ENCODE measurements around the gene NCAPH2.
A peak's percentile ranks its signal among the peaks of the same experiment; 100 is the strongest.
"Not testable (repeated sequence)": the region's sequence is repeated elsewhere in the genome, so short reads cannot be mapped to it uniquely, and the experiment has no call there.

NCAPH2 gene

DNA sequence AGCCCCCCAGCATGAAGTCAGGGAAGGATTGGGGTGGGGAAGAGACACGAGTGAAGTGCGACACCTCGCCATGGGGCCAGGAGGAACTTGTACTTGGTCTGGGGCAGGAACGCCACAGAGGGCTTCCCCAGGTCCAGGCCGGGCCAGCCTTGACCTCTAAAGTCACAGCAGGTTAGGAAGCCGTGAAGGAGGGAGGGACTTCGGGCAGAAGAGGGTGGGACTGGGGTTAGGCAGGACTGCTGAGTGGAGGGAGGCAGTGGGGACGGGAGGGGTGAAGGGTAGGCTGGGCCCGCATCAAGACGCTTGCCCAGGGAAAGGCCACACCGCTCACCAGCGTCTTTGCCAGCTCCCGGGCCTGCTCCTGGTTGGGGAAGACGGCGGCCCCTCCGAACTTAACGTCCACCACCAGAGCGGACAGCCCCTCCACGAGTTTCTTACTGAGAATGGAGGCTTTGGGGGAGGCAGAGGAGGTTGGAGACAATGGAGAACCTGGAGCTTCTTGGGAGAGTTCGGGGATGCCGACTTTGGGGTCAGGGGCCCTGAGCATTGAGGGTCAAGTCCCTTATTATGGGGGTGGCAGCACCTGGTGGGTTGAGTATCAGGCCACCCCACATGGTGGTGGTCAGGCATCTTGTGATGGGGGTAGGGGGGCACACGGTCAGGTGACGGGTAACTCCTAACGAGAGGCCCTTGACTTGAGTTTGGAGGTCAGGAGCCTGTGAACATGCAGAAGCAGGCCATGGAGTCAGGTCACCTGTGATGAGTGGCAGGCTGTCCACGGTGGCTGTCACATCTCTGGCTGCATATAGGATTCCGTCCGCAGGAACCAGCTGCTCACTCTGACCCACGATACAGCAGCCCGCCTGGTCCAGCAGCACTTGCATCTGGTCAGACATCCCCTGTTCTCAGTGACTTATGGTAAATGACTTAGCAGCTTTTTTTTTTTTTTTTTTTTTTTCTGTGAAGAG lies 19.1 kb downstream of the NCAPH2 start:
- peak overlapping the region; percentile 95 to 100 for H3K4me3 Mint-ChIP-seq
- no peaks in the 10 kb centered on the region for H3K9me3 Mint-ChIP-seq
- H3K27ac Mint-ChIP-seq = peak overlapping the region; percentile 89 to 95
- H3K27me3 Mint-ChIP-seq = no peaks in the 10 kb centered on the region
- peak; percentile 10 for ATAC-seq
- DNase-seq = peak; percentile 61 to 72
- peaks cover 56% of the 10 kb centered on the region for H3K4me1 Mint-ChIP-seq

- peak overlapping the region; percentile 95 to 100 for H3K4me3 Mint-ChIP-seq
- ATAC-seq = no peak
- no peaks in the 10 kb centered on the region for H3K9me3 Mint-ChIP-seq
- DNase-seq = peak in 1 of 2 donors; percentile 18
- peak overlapping the region; percentile 72 to 82 for H3K27ac Mint-ChIP-seq
- peaks cover 6% of the 10 kb centered on the region for H3K27me3 Mint-ChIP-seq
- H3K4me1 Mint-ChIP-seq = peaks cover 59% of the 10 kb centered on the region
These were observed 20.1 kb downstream of the NCAPH2 start for GRCh38 chr22:50527921-50528681.

DNA sequence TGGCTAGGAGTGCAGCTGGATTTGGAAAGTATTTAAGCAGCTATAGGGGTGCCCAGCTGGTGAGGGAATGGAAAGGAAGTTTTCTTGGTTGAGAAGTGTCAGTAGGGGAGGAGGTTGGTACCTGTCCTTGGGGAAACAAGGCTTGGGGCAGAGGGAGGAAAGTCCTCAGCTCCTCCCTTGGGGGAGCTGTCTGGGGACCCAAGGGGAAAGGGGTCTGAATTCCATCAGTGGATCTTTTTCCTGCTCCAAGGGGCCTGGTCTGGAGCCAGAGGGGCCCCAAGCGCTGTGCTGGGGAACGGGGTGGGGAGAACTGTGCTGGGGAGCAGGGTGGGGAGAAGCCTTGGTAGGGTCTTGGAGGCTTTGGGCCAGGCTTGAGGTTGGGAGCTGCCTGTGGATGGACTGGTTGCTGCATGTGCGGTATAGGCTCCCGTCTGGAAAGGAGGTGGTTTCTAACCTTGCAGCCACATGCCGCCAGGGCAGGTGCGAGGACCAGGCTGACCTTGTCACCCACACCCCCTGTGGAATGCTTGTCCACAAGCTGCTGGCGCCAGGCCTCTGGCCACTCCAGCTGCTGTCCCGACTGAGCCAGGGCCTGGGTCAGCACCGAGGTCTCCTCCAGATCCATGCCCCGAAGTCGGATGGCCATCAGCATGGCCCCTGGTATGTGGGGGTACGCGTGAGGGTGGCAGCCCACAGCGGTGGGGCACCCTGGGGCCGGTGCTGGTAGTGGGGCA lies 20.8 kb downstream of the NCAPH2 start:
- H3K27me3 Mint-ChIP-seq = peaks cover 10% of the 10 kb centered on the region
- H3K4me3 Mint-ChIP-seq = peak overlapping the region; percentile 95 to 100
- H3K27ac Mint-ChIP-seq = peak overlapping the region; percentile 72 to 82
- peaks cover 59% of the 10 kb centered on the region for H3K4me1 Mint-ChIP-seq
- no peak for ATAC-seq
- no peaks in the 10 kb centered on the region for H3K9me3 Mint-ChIP-seq
- DNase-seq = no peak

- peak overlapping the region; percentile 52 to 67 for H3K27ac Mint-ChIP-seq
- peaks cover 59% of the 10 kb centered on the region for H3K4me1 Mint-ChIP-seq
- peak overlapping the region; percentile 95 to 100 for H3K4me3 Mint-ChIP-seq
- no peaks in the 10 kb centered on the region for H3K9me3 Mint-ChIP-seq
- ATAC-seq (no peak), DNase-seq (no peak)
- H3K27me3 Mint-ChIP-seq = peaks cover 10% of the 10 kb centered on the region
These were observed 21.4 kb downstream of the NCAPH2 start for GRCh38 chr22:50529416-50529896.

DNA sequence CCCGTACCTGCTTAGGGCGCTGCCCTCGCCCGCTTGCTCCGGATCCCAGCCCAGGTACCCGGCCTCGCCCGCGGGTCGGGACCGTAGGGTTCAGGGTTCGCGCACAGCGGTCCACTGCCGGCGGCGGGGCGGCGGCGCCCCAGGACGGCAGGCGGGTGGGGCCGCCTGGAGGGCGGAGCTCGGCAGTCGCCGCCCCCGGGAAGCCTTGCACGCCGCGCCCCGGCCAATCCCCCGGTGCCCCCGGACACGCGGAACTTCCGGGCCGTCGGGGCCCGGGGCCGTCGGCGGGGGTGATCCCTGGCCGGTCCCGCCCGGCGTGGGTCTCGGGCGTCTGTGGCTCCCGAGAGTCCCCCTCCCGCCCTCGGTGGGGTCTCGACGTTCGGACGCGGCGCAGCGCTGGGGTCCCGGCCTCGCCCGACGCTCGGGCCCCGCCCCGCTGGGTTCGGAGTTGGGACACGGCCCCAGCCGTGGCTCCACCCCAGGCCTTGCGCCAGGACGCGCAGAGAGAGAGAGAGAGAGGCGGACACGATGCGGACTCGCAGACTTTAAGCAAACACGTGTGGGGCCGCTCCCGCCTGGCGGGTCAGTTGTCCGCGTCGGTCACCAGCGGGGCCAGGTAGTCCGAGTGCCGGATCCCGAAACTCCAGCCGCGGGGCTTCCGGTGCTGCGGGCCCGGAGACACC lies 22.0 kb downstream of the NCAPH2 start, which contains the start of gene TYMP:
Gene TYMP, minus strand, starts transcription at position 116 of the 683 bp plus-strand sequence. CDS start 303 bp downstream, outside the sequence.
- ATAC-seq = peak; percentile 27
- DNase-seq = peak; percentile 81 to 83
- Mint-ChIP-seq H3K9me3 (no peaks in the 10 kb centered on the region), H3K27me3 (peaks cover 10% of the 10 kb centered on the region), H3K4me1 (peaks cover 58% of the 10 kb centered on the region), H3K4me3 (peak within 1 kb of the TSS; percentile 95 to 100), H3K27ac (peak within 1 kb of the TSS; percentile 99 to 100)

GRCh38 chr22:50530580-50530876 lies 22.5 kb downstream of the NCAPH2 start:
- Mint-ChIP-seq H3K4me1 (peaks cover 57% of the 10 kb centered on the region), H3K9me3 (no peaks in the 10 kb centered on the region), H3K27ac (peak overlapping the region; percentile 99 to 100), H3K4me3 (peak overlapping the region; percentile 90 to 100), H3K27me3 (peaks cover 10% of the 10 kb centered on the region)
- ATAC-seq (no peak), DNase-seq (no peak)

DNA sequence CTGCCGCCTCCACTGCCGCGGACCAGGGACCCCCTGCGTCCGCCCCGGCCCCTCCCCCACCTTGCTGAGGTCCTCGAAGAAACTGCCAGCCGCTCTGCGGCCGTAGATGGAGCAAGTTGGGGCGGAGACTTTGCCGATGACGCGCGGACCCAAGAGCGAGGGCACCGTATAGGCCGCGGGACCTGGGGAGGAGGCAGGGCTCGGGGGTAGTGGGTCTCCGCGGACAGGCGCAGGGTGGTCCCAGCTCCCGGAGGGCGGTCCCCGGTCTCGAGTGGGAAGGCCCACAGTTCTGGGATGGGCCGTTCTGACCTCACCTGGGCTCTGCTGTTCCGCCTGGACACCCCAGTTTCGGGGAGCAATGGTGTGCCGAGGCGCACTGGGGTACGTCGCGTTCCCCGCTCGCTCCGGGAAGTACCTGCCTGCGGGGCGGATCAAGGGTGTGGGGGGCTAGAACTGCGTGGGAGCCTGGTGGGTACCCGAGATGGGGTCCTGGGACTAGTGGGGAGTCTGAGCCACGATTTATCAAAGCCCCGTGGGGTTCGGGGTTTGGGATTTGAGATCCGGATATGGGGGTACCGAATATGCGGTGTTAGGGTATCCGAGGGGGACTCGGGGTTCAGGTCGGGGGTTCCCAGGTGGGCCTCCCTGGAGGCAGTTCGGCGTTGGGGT lies 23.0 kb downstream of the NCAPH2 start:
- Mint-ChIP-seq H3K27ac (peak overlapping the region; percentile 99 to 100), H3K9me3 (no peaks in the 10 kb centered on the region), H3K27me3 (peaks cover 10% of the 10 kb centered on the region), H3K4me3 (peak overlapping the region; percentile 90 to 100), H3K4me1 (peaks cover 57% of the 10 kb centered on the region)
- ATAC-seq (peak; percentile 55), DNase-seq (peak; percentile 85 to 90)

DNA sequence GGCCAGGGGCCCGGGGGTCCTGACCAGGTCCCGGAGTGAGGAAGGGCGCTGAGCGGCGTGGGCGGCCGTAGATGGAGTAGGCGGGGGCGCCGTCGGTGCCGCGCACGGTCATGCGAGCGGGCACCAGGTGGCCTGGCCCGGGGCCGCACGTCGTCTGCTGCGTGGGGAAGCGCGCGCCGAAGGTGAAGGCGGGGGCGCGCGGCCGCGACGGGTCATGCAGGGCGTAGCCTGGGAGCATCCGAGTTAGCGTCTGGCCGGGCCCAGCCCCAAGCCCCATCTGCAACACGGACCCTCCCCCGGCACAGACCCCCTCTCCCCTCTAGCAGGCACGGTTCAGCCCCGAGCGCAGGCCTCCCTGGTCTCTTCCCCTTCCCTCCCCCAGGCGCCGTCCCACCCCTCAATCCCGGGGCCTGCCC lies 23.5 kb downstream of the NCAPH2 start:
- H3K9me3 Mint-ChIP-seq = no peaks in the 10 kb centered on the region
- peak overlapping the region; percentile 90 to 100 for H3K4me3 Mint-ChIP-seq
- H3K4me1 Mint-ChIP-seq = peaks cover 55% of the 10 kb centered on the region
- peaks cover 10% of the 10 kb centered on the region for H3K27me3 Mint-ChIP-seq
- H3K27ac Mint-ChIP-seq = peak overlapping the region; percentile 99 to 100
- ATAC-seq (peak; percentile 69), DNase-seq (peak; percentile 78 to 88)

- H3K9me3 Mint-ChIP-seq = no peaks in the 10 kb centered on the region
- DNase-seq = peak in 1 of 2 donors; percentile 38
- H3K4me1 Mint-ChIP-seq = peaks cover 55% of the 10 kb centered on the region
- no peak for ATAC-seq
- peak overlapping the region; percentile 99 to 100 for H3K27ac Mint-ChIP-seq
- H3K4me3 Mint-ChIP-seq = peak overlapping the region; percentile 90 to 100
- H3K27me3 Mint-ChIP-seq = peaks cover 10% of the 10 kb centered on the region
These were observed 24.1 kb downstream of the NCAPH2 start for GRCh38 chr22:50531962-50532674.

GRCh38 chr22:50532824-50533796 lies 25.1 kb downstream of the NCAPH2 start:
- Mint-ChIP-seq H3K9me3 (no peaks in the 10 kb centered on the region), H3K27me3 (peaks cover 10% of the 10 kb centered on the region), H3K4me1 (peaks cover 55% of the 10 kb centered on the region), H3K4me3 (peak overlapping the region; percentile 90 to 100), H3K27ac (peak overlapping the region; percentile 93 to 100)
- DNase-seq (no peak), ATAC-seq (no peak)

GRCh38 chr22:50533856-50534711 lies 26.1 kb downstream of the NCAPH2 start:
- DNase-seq, ATAC-seq, H3K9me3 Mint-ChIP-seq: not testable (repeated sequence)
- Mint-ChIP-seq H3K4me3 (peak overlapping the region; percentile 90 to 100), H3K27ac (peak overlapping the region; percentile 29 to 54), H3K27me3 (peaks cover 10% of the 10 kb centered on the region), H3K4me1 (peaks cover 55% of the 10 kb centered on the region)

GRCh38 chr22:50535113-50535512 lies 27.1 kb downstream of the NCAPH2 start:
- peaks cover 62% of the 10 kb centered on the region for H3K4me1 Mint-ChIP-seq
- DNase-seq (no peak), ATAC-seq (no peak)
- H3K4me3 Mint-ChIP-seq = no peak overlapping the region
- peak overlapping the region in 1 of 2 donors; percentile 67 for H3K27ac Mint-ChIP-seq
- no peaks in the 10 kb centered on the region for H3K9me3 Mint-ChIP-seq
- peaks cover 10% of the 10 kb centered on the region for H3K27me3 Mint-ChIP-seq

Data from stimulated activated naive CD8-positive, alpha-beta T cell treated with anti-CD3 and anti-CD28 coated beads, Interleukin-15, amount 100 ng/mL, for 72 hours (primary cell).